GM06990 (cell line): ENCODE data around the gene MYH6.

Experiments
- DNase-seq: peaks from one replicate; pipeline ENCODE4 v3.0.0-alpha.2; 2011; ENCODE audit not compliant: insufficient read length; ENCODE audit errors: extremely low read depth
- H3K27me3 ChIP-seq: replicated peaks from 2 replicates; pipeline ENCODE4 v1.6.0; 2011; ENCODE audit warnings: low read length; ENCODE audit not compliant: control insufficient read depth, insufficient read depth
- H3K36me3 ChIP-seq: 2 replicates; pipeline ENCODE4 v1.5.1; 2011; ENCODE audit warnings: low read length; ENCODE audit not compliant: control insufficient read depth, insufficient read depth
- H3K4me3 ChIP-seq: replicated peaks from 2 replicates; pipeline ENCODE4 v1.5.1; 2011; ENCODE audit warnings: low read depth, mild to moderate bottlenecking, control low read depth, low read length
- CTCF ChIP-seq: IDR thresholded peaks from 2 replicates; pipeline ENCODE4 v1.5.1; 2011; ENCODE audit warnings: low read length, control low read depth, mild to moderate bottlenecking, inconsistent platforms; ENCODE audit not compliant: insufficient read depth, poor library complexity, severe bottlenecking

Gene MYH6

GRCh38 chr14:23376482-23377197 is 31.4 kb downstream of the MYH6 start, which contains the start of gene CMTM5:
CMTM5 (plus strand) TSS chr14:23377046; CDS start chr14:23377252, 206 bp downstream.
- Histone ChIP-seq H3K4me3 (no peak within 1 kb of the TSS), H3K27me3 (no peaks in the 10 kb centered on the region; the same call in none of the 2 replicates), H3K36me3 (no peaks in the 10 kb centered on the region)
- no peak for DNase-seq
- no peak for TF ChIP-seq CTCF

GRCh38 chr14:23375527-23376251 is 32.4 kb downstream of the MYH6 start:
- no peak for TF ChIP-seq CTCF
- no peaks in the 10 kb centered on the region; the same call in none of the 2 replicates for H3K27me3 ChIP-seq
- no peaks in the 10 kb centered on the region for H3K36me3 ChIP-seq
- H3K4me3 ChIP-seq = no peak overlapping the region
- no peak for DNase-seq

DNA sequence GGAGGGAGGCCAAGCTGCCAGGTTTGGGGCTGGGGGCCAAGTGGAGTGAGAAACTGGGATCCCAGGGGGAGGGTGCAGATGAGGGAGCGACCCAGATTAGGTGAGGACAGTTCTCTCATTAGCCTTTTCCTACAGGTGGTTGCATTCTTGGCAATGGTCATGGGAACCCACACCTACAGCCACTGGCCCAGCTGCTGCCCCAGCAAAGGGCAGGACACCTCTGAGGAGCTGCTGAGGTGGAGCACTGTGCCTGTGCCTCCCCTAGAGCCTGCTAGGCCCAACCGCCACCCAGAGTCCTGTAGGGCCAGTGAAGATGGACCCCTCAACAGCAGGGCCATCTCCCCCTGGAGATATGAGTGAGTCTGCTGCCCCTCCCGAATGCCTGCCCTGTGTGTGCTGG is 35.0 kb downstream of the MYH6 start:
- no peak for DNase-seq
- H3K4me3 ChIP-seq = no peak overlapping the region
- H3K27me3 ChIP-seq = no peaks in the 10 kb centered on the region; the same call in none of the 2 replicates
- TF ChIP-seq CTCF = no peak
- H3K36me3 ChIP-seq = no peaks in the 10 kb centered on the region

DNA sequence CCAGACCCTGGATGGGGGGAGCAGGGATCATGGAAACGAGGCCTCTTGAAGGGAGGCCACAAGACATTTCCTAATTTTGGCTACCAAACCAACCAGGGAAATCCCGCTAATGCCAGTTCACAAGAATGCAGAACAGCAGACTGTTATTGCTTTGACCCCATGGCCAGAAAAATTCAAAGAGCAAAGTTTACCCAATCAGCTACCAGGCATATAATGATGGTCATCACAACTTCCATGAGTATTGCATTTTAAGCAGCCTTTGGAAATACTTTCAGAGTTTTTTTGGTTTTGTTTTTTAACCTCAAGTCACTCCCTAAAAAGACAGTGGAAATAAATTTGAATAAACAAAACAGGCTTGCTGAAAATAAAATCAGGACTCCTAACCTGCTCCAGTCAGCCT is 35.6 kb downstream of the MYH6 start, which contains the start of gene IL25:
IL25 (plus strand) TSS at position 301 of the 400 bp plus-strand sequence.
- Histone ChIP-seq H3K4me3 (no peak within 1 kb of the TSS), H3K27me3 (peaks cover 2% of the 10 kb centered on the region)
- no peak for TF ChIP-seq CTCF

GRCh38 chr14:23371865-23372264 is 36.2 kb downstream of the MYH6 start:
- no peak for TF ChIP-seq CTCF
- no peak for DNase-seq
- peaks cover 2% of the 10 kb centered on the region; the same call in 1 of the 2 replicates for H3K27me3 ChIP-seq
- H3K36me3 ChIP-seq = no peaks in the 10 kb centered on the region
- H3K4me3 ChIP-seq = no peak overlapping the region

More for the DNA sequence above, 35.6 kb downstream of the MYH6 start, which contains the start of gene IL25:
- no peaks in the 10 kb centered on the region for H3K36me3 ChIP-seq
- DNase-seq = no peak
